ENCODE measurements around the gene ATE1. TPM values are rescaled to one million over a fixed set of nuclear protein-coding genes. Genes with fewer than 3 reads are reported as not detected.

Gene ATE1
- total RNA-seq, 4 donors from 2014 or later = 20.8 to 29.5 (median 24.9) TPM

GRCh38 chr10:121889212-121889611 is 38.6 kb downstream of the ATE1 start:
- ATAC-seq (ENCODE audit: low FRiP score) (no peak), DNase-seq (ENCODE audit: low spot score) (no peak)
- no peak for TF ChIP-seq CTCF (IDR thresholded peaks at IDR 0.05)

DNA sequence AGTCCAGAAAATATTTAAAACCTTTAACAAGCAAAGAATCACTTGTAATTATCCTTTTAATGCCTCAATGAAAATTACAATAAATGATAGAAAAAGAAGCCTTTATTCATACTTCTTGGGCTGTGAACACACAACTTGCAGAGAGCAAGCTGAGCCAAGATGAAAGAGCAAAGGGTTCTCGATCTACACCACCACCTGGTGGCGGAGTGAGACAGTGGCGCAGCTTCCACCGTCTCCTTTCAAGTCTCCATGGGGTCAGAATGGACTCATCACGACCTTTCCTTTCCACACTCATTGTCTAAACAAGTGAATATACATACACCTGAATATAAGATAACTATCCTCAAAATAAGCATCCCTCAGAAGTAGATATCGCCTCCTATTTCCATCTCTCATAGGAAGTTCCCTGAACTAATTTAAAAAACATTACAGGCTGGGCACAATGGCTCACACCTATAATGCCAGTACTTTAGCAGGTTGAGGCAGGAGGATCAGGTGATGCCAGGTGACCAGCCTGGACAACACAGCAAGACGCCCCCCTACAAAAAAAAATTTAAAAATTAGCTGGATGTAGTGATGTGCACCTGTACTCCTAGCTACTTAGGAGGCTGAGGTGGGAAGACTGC is 40.7 kb downstream of the ATE1 start:
- TF ChIP-seq CTCF (IDR thresholded peaks at IDR 0.05) = no peak
- no peak for DNase-seq (ENCODE audit: low spot score)
- ATAC-seq (ENCODE audit: low FRiP score) = peak; percentile 75

- ATAC-seq (ENCODE audit: low FRiP score) (no peak), DNase-seq (ENCODE audit: low spot score) (no peak)
Observed at GRCh38 chr10:121886181-121886580, 41.6 kb downstream of the ATE1 start.

DNA sequence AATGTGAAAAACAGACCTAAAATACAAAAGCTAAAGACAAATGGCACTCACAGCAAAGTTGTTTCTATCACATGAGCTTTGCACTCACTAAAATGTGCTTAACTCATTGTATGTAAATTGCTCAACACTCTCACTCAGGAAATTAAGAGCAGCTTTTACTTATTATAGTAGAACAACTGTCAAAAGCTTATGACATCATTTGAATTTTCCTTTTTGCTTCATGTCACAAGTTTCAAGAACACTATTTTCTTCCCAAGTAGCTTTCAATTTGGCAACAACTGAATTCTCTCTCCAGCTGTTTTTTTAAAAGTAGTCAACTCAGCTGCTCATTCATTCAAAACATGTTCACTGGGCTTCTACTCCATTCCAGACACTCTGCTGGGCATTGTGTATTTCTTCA is 46.9 kb downstream of the ATE1 start:
- no peak for TF ChIP-seq CTCF (IDR thresholded peaks at IDR 0.05)
- no peak for DNase-seq (ENCODE audit: low spot score)
- no peak for ATAC-seq (ENCODE audit: low FRiP score)

More at GRCh38 chr10:121886181-121886580, 41.6 kb downstream of the ATE1 start:
- TF ChIP-seq CTCF (IDR thresholded peaks at IDR 0.05) = no peak

DNA sequence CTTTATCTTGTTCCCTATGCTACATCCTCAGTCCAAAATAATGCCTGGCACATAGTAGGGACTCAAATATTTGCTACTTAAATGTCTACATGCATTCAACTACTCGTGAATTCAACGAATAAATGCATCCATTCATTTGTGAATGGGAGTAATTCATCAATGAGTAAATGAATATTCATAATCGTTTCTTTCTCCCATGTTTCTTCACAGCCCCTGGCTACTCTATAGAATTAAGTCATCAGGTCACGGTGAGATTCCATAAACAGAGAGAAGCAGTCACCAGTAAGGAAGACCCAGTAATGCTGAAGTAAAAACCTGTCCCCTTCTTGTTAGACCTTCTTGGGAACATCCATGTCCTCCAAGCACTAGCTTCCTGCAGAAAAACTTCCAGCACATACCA is 48.4 kb downstream of the ATE1 start:
- no peak for DNase-seq (ENCODE audit: low spot score)
- no peak for TF ChIP-seq CTCF (IDR thresholded peaks at IDR 0.05)
- ATAC-seq (ENCODE audit: low FRiP score) = no peak

DNA sequence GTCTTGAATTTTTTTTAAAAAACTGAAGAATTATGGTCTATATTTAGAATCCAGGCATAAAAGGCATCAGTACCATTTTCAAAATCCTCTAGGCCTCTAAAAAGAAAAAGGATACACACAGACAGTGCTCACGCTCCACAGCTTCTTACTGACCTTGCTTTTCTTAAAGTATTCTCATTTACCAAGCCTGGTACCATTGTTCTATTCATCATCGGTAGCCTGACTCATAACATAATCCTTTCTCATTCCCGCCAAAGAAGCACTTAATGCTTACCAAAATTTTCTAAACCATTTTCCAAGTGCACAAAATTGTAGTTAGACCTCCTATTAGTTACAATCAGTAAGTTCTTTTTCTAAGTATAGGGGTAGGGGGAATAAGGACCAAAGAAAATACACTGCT is 54.6 kb downstream of the ATE1 start:
- ATAC-seq (ENCODE audit: low FRiP score) (no peak), DNase-seq (ENCODE audit: low spot score) (no peak)
- no peak for TF ChIP-seq CTCF (IDR thresholded peaks at IDR 0.05)

- DNase-seq (ENCODE audit: low spot score) (no peak), ATAC-seq (ENCODE audit: low FRiP score) (no peak)
- TF ChIP-seq CTCF (IDR thresholded peaks at IDR 0.05) = no peak
Observed at GRCh38 chr10:121870413-121870812, 57.4 kb downstream of the ATE1 start.
